ENCODE measurements around the gene HK3.

HK3 gene, protein sequence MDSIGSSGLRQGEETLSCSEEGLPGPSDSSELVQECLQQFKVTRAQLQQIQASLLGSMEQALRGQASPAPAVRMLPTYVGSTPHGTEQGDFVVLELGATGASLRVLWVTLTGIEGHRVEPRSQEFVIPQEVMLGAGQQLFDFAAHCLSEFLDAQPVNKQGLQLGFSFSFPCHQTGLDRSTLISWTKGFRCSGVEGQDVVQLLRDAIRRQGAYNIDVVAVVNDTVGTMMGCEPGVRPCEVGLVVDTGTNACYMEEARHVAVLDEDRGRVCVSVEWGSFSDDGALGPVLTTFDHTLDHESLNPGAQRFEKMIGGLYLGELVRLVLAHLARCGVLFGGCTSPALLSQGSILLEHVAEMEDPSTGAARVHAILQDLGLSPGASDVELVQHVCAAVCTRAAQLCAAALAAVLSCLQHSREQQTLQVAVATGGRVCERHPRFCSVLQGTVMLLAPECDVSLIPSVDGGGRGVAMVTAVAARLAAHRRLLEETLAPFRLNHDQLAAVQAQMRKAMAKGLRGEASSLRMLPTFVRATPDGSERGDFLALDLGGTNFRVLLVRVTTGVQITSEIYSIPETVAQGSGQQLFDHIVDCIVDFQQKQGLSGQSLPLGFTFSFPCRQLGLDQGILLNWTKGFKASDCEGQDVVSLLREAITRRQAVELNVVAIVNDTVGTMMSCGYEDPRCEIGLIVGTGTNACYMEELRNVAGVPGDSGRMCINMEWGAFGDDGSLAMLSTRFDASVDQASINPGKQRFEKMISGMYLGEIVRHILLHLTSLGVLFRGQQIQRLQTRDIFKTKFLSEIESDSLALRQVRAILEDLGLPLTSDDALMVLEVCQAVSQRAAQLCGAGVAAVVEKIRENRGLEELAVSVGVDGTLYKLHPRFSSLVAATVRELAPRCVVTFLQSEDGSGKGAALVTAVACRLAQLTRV

GRCh38 chr5:176899296-176899891 is at the start of gene HK3:
TSS of gene HK3 (minus strand) at chr5:176899346. CDS start at chr5:176896159, 3,187 bp downstream.
- DNase-seq (ENCODE audit: low spot score) = no peak

DNA sequence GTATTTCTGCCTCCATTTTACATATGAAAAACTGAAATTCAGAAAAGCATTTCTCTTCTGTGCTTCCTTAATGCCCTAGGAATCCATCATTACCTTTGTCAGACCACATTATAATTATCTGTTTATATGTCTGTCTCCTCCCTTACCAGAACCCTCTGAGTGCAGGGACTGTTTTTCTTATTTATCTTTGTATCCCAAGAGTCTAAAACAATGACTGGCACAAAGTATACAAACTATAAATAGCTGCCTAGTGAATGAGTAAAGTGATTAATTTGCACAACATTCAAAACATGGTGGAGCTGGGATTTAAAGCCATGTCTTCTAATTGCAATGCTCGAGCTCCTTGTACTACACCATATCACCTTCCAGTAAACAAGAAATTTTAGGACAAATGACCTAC is 49.3 kb upstream of the HK3 start:
- DNase-seq (ENCODE audit: low spot score) = no peak

DNA sequence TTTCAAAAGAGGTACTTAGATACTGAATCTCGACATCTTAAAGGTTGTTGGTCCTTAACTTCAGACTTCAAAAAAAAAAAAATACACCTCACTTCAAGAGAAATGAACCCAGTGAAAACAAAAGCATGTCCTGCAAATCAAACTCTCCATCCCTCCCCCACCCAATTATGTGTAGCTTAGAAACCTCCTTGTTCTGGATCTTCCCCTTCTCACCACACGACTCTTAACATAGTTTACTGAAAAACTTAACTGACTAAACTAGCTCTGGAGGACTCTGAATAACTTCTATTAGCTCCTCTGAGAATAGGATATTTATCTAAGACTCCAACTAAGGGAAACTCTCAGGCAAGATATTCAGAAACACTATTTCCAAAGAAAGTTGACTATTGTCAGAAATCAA is 48.7 kb upstream of the HK3 start:
- no peak for DNase-seq (ENCODE audit: low spot score)

DNA sequence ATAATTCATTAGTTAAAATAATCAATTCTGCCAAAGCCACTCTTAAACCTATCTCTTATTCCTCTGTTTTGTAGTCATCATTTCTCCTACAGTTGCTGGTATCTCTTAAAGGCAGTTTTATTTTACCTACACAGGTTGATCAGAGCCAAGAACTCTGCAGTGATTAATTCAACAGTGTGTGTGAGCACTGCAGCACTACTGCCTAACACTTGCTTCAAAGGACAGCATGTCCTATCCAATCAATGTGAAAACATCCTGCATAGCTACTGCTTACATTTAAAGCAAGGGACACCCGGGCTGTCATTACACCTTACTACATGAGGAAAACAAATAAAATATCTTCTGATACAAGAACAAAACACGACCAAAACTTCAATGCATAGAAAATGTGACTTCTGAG is 45.1 kb upstream of the HK3 start:
- DNase-seq (ENCODE audit: low spot score) = no peak

DNA sequence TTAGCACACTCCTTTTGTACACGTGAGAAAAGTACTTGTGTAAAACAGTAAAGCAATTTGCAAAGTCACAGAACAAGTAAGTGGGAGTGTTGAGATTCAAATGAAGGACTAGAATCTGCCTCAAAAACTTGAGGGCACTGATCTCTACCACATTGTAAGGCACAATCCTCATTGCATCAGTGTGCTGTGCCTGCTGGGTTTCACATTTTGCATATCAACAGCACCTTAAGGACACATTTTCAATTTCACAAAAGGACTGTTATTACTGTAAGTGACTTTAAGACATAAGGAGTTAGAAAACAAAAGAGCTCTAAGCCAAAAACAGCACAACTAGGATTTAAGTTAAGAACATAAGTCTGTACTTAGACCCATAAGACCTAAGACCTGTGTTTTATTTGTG is 44.7 kb upstream of the HK3 start:
- no peak for DNase-seq (ENCODE audit: low spot score)

DNA sequence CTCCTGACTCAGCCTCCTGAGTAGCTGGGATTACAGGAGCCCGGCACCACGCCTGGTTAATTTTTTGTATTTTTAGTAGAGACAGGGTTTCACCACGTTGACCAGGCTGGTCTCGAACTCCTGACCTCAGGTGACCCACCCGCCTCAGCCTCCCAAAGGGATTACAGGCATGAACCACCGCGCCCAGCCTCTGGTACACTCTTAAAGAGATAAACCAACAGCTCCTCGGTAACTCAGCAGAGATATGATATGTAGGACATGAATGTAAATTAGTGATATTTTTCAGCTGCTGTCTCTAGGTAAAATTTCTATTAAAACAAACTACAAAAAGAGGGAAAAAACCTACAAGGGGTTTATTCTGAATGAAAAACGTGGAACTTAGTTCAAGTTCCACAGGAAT is 42.8 kb upstream of the HK3 start:
- DNase-seq (ENCODE audit: low spot score) = no peak

DNA sequence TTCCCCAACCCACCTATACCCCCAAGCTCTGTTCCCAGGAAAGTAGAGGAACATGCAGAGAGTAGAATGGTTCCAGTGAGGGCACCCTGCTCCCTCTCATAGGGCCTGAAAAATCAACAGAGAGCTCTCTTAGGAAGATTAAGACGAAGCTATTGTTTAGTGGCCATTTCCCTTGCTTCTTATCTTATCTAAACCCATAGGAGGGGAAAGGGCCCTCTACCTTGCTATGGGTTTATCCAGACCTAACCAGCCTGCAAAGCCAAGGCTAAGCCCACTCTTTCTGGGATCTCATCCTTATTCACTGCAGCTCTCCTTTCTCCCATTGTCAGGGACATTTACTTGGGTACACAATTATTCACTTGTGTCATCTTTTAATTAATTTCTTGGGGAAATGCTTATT is 39.3 kb upstream of the HK3 start:
- DNase-seq (ENCODE audit: low spot score) = no peak

GRCh38 chr5:176935017-176935416 is 35.9 kb upstream of the HK3 start:
- no peak for DNase-seq (ENCODE audit: low spot score)

GRCh38 chr5:176934309-176934930 is 35.3 kb upstream of the HK3 start:
- no peak for DNase-seq (ENCODE audit: low spot score)

DNA sequence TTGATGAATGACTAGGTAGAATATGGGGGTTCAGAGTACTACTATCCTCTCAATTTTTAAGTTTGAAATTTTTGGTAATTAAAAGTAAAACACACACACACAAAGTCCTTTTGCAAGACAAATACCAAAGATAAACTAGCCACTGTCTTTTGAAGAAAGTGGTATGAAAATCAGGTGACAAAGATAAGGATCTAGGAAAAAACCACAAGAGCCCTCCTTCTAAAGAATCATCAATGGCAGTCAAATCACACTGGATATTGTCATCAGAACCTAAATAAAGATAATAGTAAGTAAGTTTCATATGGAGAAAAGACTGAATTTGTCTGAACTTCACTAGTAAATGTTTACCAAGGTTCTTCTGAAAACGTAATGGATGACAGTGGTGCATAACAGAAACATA is 30.5 kb upstream of the HK3 start:
- DNase-seq (ENCODE audit: low spot score) = no peak

DNA sequence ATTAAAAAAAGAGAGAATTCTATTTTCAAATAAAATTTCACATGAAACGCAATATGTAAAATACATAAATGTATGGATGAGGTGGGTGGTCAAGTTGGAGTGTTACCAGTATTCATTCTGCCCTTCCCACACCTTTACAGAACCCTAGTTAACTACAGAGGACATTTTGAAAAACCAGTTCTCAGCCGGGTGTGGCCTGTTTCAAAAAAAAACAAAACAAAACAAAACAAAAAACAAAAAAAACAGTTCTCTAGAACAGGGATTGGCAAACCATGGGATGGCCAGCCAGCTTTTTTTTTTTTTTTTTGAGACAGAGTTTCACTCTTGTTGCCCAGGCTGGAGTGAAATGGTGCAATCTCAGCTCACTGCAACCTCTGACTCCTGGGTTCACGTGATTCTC is 28.4 kb upstream of the HK3 start:
- DNase-seq (ENCODE audit: low spot score) = no peak

DNA sequence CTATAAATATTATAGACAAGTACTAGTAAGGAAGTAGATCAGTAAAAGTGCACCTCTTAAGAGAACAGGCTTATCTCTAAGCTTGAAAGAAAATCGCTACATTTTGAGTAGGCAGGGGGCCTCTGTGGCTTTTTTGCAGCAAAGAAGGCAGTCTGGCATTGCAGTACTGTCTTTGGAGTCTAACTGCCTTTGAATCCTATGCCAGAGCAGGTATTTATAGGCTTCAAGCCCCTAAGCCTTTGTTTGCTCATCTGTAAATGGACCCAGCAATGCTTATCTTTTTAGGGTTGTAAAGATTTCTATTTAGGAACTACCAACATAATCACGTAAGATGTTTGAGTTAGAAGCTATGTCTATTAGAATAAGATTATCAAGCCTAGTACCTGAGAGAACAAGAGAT is 23.7 kb upstream of the HK3 start:
- no peak for DNase-seq (ENCODE audit: low spot score)

- no peak for DNase-seq (ENCODE audit: low spot score)
Measured at GRCh38 chr5:176921714-176922113, 22.6 kb upstream of the HK3 start.

DNA sequence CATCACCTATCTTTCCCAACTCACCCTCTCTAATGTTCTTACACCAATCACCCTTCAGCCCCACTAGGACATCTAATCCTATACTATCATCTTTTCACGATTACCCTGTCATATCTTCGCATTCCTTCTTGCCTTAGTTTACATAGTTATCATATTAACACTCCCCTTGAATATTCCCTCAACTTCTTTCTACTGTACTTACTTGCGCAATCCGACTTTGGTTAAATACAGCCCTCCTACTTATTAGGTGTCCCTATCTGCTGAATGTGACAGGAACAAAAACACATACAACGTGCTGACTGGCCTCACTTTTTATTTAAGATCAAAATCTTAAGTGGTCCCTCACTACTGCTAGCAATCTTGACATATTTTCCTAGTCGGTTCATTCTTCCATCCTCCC is 19.5 kb upstream of the HK3 start:
- DNase-seq (ENCODE audit: low spot score) = no peak

DNA sequence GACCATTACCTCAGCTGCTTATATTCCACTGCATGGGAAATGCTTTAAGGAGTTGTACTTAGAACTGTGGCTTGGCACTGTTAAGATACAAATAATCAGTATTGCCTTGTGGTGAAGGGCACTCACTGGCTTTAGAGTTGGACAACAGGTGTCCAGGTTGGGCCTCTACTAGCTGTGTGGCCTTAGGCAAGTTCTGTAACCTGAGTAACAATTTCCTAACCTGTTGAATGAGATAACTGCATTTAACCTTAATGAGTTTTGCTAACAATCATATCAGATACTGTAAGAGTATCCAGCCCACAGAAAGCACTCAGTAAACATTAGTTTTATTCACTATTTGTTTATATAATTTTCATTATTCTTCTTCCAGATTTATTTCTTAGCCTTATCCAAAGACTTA is 17.2 kb upstream of the HK3 start:
- no peak for DNase-seq (ENCODE audit: low spot score)

GRCh38 chr5:176915906-176916305 is 16.8 kb upstream of the HK3 start:
- DNase-seq (ENCODE audit: low spot score) = no peak

- DNase-seq (ENCODE audit: low spot score) = no peak
Measured at GRCh38 chr5:176912115-176912514, 13.0 kb upstream of the HK3 start.

GRCh38 chr5:176908675-176909368 is 9.7 kb upstream of the HK3 start:
- DNase-seq (ENCODE audit: low spot score) = no peak

DNA sequence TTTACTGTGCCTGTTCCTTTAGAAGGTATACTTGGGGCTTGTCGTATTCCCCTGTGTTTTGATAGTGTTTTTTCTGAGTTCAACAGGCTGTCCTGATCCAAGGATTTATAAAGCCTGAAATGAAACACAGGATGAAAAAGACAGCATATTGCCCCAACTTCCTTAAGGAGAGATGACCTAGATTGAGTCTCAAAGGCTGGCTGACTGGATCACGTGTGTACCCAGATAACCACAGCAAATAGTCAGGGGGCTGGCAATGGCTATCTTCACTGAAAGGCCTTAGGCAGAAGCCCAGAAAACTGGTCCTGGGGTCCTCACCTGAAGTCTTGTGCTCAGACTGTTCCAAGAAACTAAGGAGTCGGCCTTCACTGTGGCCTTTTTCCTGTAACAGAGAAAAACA is 7.7 kb upstream of the HK3 start:
- no peak for DNase-seq (ENCODE audit: low spot score)

- no peak for DNase-seq (ENCODE audit: low spot score)
Measured at GRCh38 chr5:176906126-176906525, 7.0 kb upstream of the HK3 start.

GRCh38 chr5:176904276-176904675 is 5.1 kb upstream of the HK3 start:
- DNase-seq (ENCODE audit: low spot score) = no peak
